PC-9 (cell line): ENCODE measurements around the gene DRC1. TPM values are rescaled to one million over a fixed set of nuclear protein-coding genes. Genes with fewer than 3 reads are reported as not detected.

ENCODE experiments used
- BruUV-seq: library from RNA; stranded (reverse); fragments of 400-500 nt; replicated peaks from 2 replicates; lab custom pipeline; 2021; lab: Mats Ljungman, UMichigan
- CTCF ChIA-PET: fragments of 300-600 bp; sonication (Branson Sonifier 250); formaldehyde crosslinking; loops from one replicate; lab custom pipeline; 2022; ENCODE audit warnings: antibody characterized with exemption; lab: Charles Lee
- POLR2A ChIA-PET: fragments of 300-600 bp; sonication (Branson Sonifier 250); formaldehyde crosslinking; loops from one replicate; lab custom pipeline; 2022; ENCODE audit warnings: antibody characterized with exemption; ENCODE audit not compliant: unreplicated experiment; lab: Charles Lee
- DNase-seq, 2 experiments: peaks; one replicate each; pipeline versions ENCODE4 v3.0.0 to v3.0.0-alpha.2; 2015 to 2022; ENCODE audit warnings: mixed read lengths in 1 of 2
- H2AFZ ChIP-seq: fragments of 200-600 bp; sonication (generic); 2 replicates; pipeline ENCODE4 v1.8.1; 2017; ENCODE audit warnings: antibody characterized with exemption
- H3F3A ChIP-seq: fragments of 200-600 bp; sonication (generic); 2 replicates; pipeline ENCODE4 v1.8.1; 2017; ENCODE audit warnings: antibody characterized with exemption, mild to moderate bottlenecking, low read depth; ENCODE audit not compliant: insufficient read depth
- H3K27ac ChIP-seq: fragments of 200-600 bp; sonication (generic); 2 replicates; pipeline ENCODE4 v1.6.1; 2016; ENCODE audit warnings: mixed run types
- H3K27me3 ChIP-seq: fragments of 200-600 bp; sonication (generic); 2 replicates; pipeline ENCODE4 v1.6.1; 2016; ENCODE audit warnings: low read depth, mixed run types; ENCODE audit not compliant: insufficient read depth
- H3K36me3 ChIP-seq: fragments of 200-600 bp; sonication (generic); 2 replicates; pipeline ENCODE4 v1.6.1; 2016; ENCODE audit warnings: low read depth, mixed run types
- H3K4me1 ChIP-seq: fragments of 200-600 bp; sonication (generic); replicated peaks from 2 replicates; pipeline ENCODE4 v1.6.1; 2016; ENCODE audit warnings: mixed run types; ENCODE audit not compliant: insufficient read depth
- H3K4me2 ChIP-seq: fragments of 200-600 bp; sonication (generic); 2 replicates; pipeline ENCODE4 v1.6.1; 2017; ENCODE audit warnings: mixed run types
- H3K4me3 ChIP-seq: fragments of 200-600 bp; sonication (generic); 2 replicates; pipeline ENCODE4 v1.6.1; 2016; ENCODE audit warnings: mixed run types
- H3K79me2 ChIP-seq: fragments of 200-600 bp; sonication (generic); 2 replicates; pipeline ENCODE4 v1.6.1; 2017; ENCODE audit warnings: low read depth, mixed run types
- H3K9me2 ChIP-seq: fragments of 200-600 bp; sonication (generic); 2 replicates; pipeline ENCODE4 v1.8.1; 2017; ENCODE audit warnings: mild to moderate bottlenecking; ENCODE audit not compliant: insufficient read depth
- H3K9me3 ChIP-seq: fragments of 200-600 bp; sonication (generic); 2 replicates; pipeline ENCODE4 v1.8.1; 2016; ENCODE audit warnings: low read depth; ENCODE audit not compliant: insufficient read depth
- H4K20me1 ChIP-seq: fragments of 200-600 bp; sonication (generic); 2 replicates; pipeline ENCODE4 v1.8.1; 2017; ENCODE audit not compliant: insufficient read depth
- CTCF ChIP-seq: fragments of 200-600 bp; sonication (generic); conservative IDR thresholded peaks from 2 replicates; pipeline ENCODE4 v1.6.1; 2017; ENCODE audit warnings: mixed run types, antibody characterized with exemption, mild to moderate bottlenecking, moderate library complexity
- EZH2 ChIP-seq: fragments of 200-600 bp; sonication (generic); IDR thresholded peaks from 2 replicates; pipeline ENCODE4 v1.8.0; 2017; ENCODE audit warnings: antibody characterized with exemption, low read depth
- intact Hi-C: fragments of 100-400 bp; cut with micrococcal nuclease; formaldehyde crosslinking; loops from one replicate; pipeline ENCODE4 v1.10.0; 2022; ENCODE audit not compliant: unreplicated experiment
- total RNA-seq: library from RNA; stranded (reverse); gene quantifications from 2 replicates; pipeline ENCODE4 v1.2.3, GENCODE V29; 2021

DRC1 gene
- total RNA-seq, 1 experiment from 2014 or later = 6.4 TPM

DNA sequence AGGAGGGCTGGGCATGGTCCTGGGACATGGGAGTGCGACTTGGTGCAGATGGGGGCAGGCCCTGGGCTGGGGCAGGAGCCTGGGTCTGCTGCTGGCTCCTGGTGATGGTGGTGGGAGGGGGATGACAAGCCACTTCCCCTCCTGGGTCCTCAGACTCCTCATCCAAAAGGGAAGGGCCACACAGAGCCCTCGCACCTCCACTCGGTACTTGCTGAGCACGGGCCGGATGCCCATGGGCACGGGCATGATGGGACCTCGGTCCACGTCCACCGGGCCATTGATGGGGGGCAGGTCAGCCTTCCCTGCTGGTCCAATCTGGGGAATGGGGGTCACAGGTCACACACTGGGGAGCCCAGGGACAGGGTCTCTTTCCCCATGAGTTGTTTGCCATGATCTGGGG, 72.1 kb downstream of the DRC1 start:
- POLR2A ChIA-PET = no interaction called here
- no TSS peak for BruUV-seq
- H3K79me2 ChIP-seq = no peaks in the 10 kb centered on the region
- no peak overlapping the region for H3K27ac ChIP-seq
- H3F3A ChIP-seq = peaks cover 12% of the 10 kb centered on the region
- CTCF ChIA-PET = no interaction called here
- TF ChIP-seq EZH2 = no peak
- TF ChIP-seq CTCF = no peak
- no peaks in the 10 kb centered on the region for H3K4me1 ChIP-seq
- intact Hi-C loops = no loop called here
- no peak overlapping the region for H3K4me2 ChIP-seq
- H3K36me3 ChIP-seq = no peaks in the 10 kb centered on the region
- H3K9me3 ChIP-seq = peaks cover 13% of the 10 kb centered on the region; the same call in 1 of the 2 replicates
- H3K4me3 ChIP-seq = no peak overlapping the region
- H3K27me3 ChIP-seq = no peaks in the 10 kb centered on the region
- no peak overlapping the region for H2AFZ ChIP-seq
- H3K9me2 ChIP-seq = no peaks in the 10 kb centered on the region
- no peaks in the 10 kb centered on the region for H4K20me1 ChIP-seq
- no peak for DNase-seq

GRCh38 chr2:26474261-26474785, 72.6 kb downstream of the DRC1 start:
- intact Hi-C loops = no loop called here

DNA sequence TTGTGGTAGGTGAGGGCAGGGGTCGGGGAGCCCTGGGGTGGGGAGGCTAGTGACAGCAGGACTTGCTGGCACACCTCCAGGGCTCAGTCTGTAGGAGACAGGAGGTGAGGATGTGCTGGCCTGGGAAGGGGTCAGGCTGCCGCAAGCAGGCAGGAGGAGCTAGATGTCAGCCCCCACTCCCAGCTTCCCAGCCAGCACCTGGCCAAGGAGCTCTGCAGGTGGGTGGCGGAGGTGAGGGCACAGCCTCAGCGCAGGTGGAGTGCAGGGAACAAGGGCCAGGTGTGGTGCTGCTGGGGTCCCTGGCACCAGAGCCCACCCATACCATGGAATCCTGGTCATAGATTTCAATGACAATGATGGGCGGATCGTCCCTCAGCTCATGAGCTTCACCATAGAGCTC, 73.3 kb downstream of the DRC1 start:
- no peaks in the 10 kb centered on the region for H3K4me1 ChIP-seq
- H3K4me2 ChIP-seq = no peak overlapping the region
- no peak overlapping the region for H3K27ac ChIP-seq
- POLR2A ChIA-PET = interaction anchor here (0.5 to 0.6 kb wide), 2 partner anchors 21 to 1223 kb away, joined by 4 to 13 read pairs; no protein-coding TSS in a partner anchor
- TF ChIP-seq CTCF = no peak
- no peak for TF ChIP-seq EZH2
- no peaks in the 10 kb centered on the region for H3K36me3 ChIP-seq
- H4K20me1 ChIP-seq = no peaks in the 10 kb centered on the region
- H3K4me3 ChIP-seq = no peak overlapping the region
- peaks cover 1% of the 10 kb centered on the region; the same call in 1 of the 2 replicates for H3K9me3 ChIP-seq
- no peak overlapping the region for H2AFZ ChIP-seq
- peaks cover 12% of the 10 kb centered on the region for H3F3A ChIP-seq
- H3K79me2 ChIP-seq = no peaks in the 10 kb centered on the region
- intact Hi-C loops = no loop called here
- H3K27me3 ChIP-seq = no peaks in the 10 kb centered on the region
- H3K9me2 ChIP-seq = no peaks in the 10 kb centered on the region
- DNase-seq = no peak
- CTCF ChIA-PET = interaction anchor here (0.7 kb wide), 1 partner anchor 29 kb away, joined by 6 read pairs; no protein-coding TSS in a partner anchor
- BruUV-seq = no TSS peak

More at GRCh38 chr2:26474261-26474785, 72.6 kb downstream of the DRC1 start:
- no peak overlapping the region for H3K4me2 ChIP-seq
- POLR2A ChIA-PET = no interaction called here
- no peak overlapping the region for H3K27ac ChIP-seq
- no peaks in the 10 kb centered on the region for H3K79me2 ChIP-seq
- H2AFZ ChIP-seq = no peak overlapping the region
- peaks cover 12% of the 10 kb centered on the region for H3F3A ChIP-seq
- no peak for TF ChIP-seq CTCF
- no peak for TF ChIP-seq EZH2
- H4K20me1 ChIP-seq = no peaks in the 10 kb centered on the region
- no peaks in the 10 kb centered on the region for H3K4me1 ChIP-seq
- no peak overlapping the region for H3K4me3 ChIP-seq
- BruUV-seq = no TSS peak
- H3K27me3 ChIP-seq = no peaks in the 10 kb centered on the region
- CTCF ChIA-PET = no interaction called here
- H3K9me3 ChIP-seq = peaks cover 9% of the 10 kb centered on the region; the same call in 1 of the 2 replicates
- no peaks in the 10 kb centered on the region for H3K36me3 ChIP-seq
- H3K9me2 ChIP-seq = no peaks in the 10 kb centered on the region
- DNase-seq = no peak
